ENCODE results near the gene NOS1AP. TPM values are rescaled to one million over a fixed set of nuclear protein-coding genes. Genes with fewer than 3 reads are reported as not detected.
A peak's percentile ranks its signal among the peaks of the same experiment; 100 is the strongest.

The NOS1AP gene
- total and polyA plus RNA-seq, 9 of the 15 experiments (the other 6 are each of a cell fraction or from before 2014, with no cell fraction given) = 0.07 to 1.5 (median 0.22) TPM

DNA sequence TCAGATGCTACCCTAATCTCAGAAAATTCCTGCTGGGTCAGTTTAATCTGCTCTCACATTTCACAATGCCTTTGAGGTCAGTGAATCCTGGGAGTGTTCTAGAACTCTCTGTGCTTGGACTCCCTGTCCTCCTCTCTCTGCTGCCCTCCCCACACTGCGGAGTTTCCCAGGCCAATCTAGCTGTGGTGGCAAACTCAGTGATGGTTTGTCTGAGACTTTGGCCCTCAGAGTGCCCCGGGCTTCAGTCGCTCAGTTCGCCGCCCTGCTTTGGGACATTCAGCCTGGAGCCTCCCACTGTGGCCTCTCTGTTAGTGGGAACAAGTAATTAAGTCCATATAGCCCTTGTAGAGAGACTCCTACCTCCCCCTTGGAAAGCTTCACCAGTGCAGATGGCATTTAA, 319.1 kb downstream of the NOS1AP start:
- in situ Hi-C loops (cut with MboI) = no loop called here
- H3K4me1 ChIP-seq (replicated peaks in 1 of 2; ENCODE audit: control insufficient read depth in 2 of 2, insufficient read depth in 2 of 2, low read length in 2 of 2) = peaks cover 64 to 80% of the 10 kb centered on the region in 2 experiments
- peak overlapping the region; percentile 26 to 62; a peak in 2 of 4 replicates for H3K9ac ChIP-seq (ENCODE audit: insufficient read depth in 1 of 2, low read depth in 2 of 2, low read length in 2 of 2)
- POLR2A ChIA-PET = interaction anchor here (0.8 to 2.8 kb wide), 4 partner anchors 8 to 89 kb away, joined by 3 to 17 read pairs (median 6); no protein-coding TSS in a partner anchor
- peaks cover 7% of the 10 kb centered on the region for H3K9me1 ChIP-seq (ENCODE audit: control insufficient read depth, insufficient read depth, low read length)
- WGBS (ENCODE audit: insufficient coverage, low coverage, missing lambda C conversion rate) = 83% methylated on average over 5 of the region's 5 CpGs
- no TSS peak for BruUV-seq (replicated peaks)
- peaks cover 12% of the 10 kb centered on the region; the same call in 2 of the 3 replicates for H3K79me2 ChIP-seq (ENCODE audit: control insufficient read depth, insufficient read depth, low read length)
- intact Hi-C loops (cut with micrococcal nuclease) = no loop called here
- CTCF ChIA-PET (ENCODE audit: low intra/inter-chr PET ratio) = no interaction called here
- peak overlapping the region; percentile 52 for H2AFZ ChIP-seq (ENCODE audit: low read depth, low read length)
- no peaks in the 10 kb centered on the region for H3K27me3 ChIP-seq (ENCODE audit: control insufficient read depth in 2 of 2, insufficient read depth in 2 of 2, low read length in 2 of 2)
- H4K20me1 ChIP-seq (replicated peaks; ENCODE audit: control insufficient read depth, insufficient read depth, low read length) = no peaks in the 10 kb centered on the region
- no peaks in the 10 kb centered on the region; the same call in 2 of the 3 replicates for H3K36me3 ChIP-seq (ENCODE audit: control insufficient read depth, insufficient read depth, low read length)
- peak in 1 of 4 experiments; percentile 11 for DNase-seq (ENCODE audit: extremely low read depth in 1 of 4, low spot score in 3 of 4)
- H3K9me3 ChIP-seq (replicated peaks; ENCODE audit: control insufficient read depth, insufficient read depth, low read depth, low read length) = no peaks in the 10 kb centered on the region
- ATAC-seq = no peak
- peak overlapping the region; percentile 48; the same call in 1 of the 2 replicates for H3K4me2 ChIP-seq (ENCODE audit: insufficient read depth, low read length)
- TF ChIP-seq POLR2AphosphoS5 (IDR thresholded peaks at IDR 0.05; ENCODE audit: control insufficient read depth, insufficient read depth, low read depth, low read length) = no peak
- TF ChIP-seq, protein P1, sequence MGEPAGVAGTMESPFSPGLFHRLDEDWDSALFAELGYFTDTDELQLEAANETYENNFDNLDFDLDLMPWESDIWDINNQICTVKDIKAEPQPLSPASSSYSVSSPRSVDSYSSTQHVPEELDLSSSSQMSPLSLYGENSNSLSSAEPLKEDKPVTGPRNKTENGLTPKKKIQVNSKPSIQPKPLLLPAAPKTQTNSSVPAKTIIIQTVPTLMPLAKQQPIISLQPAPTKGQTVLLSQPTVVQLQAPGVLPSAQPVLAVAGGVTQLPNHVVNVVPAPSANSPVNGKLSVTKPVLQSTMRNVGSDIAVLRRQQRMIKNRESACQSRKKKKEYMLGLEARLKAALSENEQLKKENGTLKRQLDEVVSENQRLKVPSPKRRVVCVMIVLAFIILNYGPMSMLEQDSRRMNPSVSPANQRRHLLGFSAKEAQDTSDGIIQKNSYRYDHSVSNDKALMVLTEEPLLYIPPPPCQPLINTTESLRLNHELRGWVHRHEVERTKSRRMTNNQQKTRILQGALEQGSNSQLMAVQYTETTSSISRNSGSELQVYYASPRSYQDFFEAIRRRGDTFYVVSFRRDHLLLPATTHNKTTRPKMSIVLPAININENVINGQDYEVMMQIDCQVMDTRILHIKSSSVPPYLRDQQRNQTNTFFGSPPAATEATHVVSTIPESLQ (CRISPR knock-in tag; IDR thresholded peaks at IDR 0.05) = peak; percentile 40; the same call in 1 of the 2 replicates
- H3K4me3 ChIP-seq = no peak overlapping the region
- FAIRE-seq = no peak
- H3K27ac ChIP-seq (ENCODE audit: extremely low read depth, low read depth, low read length) = peak overlapping the region; percentile 55
